ENCODE data around the gene YPEL4. TPM values are rescaled to one million over a fixed set of nuclear protein-coding genes. Genes with fewer than 3 reads are reported as not detected.
"Not testable (repeated sequence)": the region's sequence is repeated elsewhere in the genome, so short reads cannot be mapped to it uniquely, and the experiment has no call there.

The YPEL4 gene
- total RNA-seq, 2 donors from 2014 or later: 0.33 to 1.3 TPM

DNA sequence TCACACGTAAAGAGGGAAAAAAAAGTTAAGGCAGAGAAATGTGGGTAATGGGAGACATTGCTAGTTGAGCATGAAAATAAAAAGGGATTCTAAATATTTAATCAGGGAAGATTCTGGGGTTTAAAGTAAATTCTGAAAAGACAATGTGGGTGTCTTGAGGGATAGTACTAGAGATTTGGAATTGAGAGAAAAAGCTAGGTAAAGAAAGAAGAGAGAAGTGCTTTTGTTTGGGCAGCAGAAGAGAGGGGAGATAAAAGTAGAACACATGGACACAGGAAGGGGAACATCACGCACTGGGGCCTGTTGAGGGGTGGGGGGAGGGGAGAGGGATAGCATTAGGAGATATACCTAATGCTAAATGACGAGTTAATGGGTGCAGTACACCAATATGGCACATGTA, 3.5 kb upstream of the YPEL4 start:
- intact Hi-C loops (cut with DNase I): no loop called here
- DNase-seq (ENCODE audit: low spot score): no peak

DNA sequence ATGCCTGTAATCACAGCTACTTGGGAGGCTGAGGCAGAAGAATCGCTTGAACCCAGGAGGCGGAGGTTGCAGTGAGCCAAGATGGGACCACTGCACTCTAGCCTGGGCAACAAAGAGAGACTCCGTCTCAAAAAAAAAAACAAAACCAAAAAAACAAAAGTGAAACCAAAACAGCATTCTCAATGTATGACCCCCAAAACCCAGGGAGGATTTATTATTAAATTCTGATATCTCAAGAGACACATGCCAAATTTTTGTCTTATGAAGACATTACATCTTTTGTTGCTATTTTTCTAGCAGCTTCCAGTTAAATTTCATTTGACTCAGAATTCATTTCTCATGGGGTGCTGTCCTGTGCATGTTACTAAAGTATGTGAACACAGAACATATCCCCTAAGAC, 3.0 kb upstream of the YPEL4 start:
- no peak for DNase-seq (ENCODE audit: low spot score)
- intact Hi-C loops (cut with DNase I): no loop called here

DNA sequence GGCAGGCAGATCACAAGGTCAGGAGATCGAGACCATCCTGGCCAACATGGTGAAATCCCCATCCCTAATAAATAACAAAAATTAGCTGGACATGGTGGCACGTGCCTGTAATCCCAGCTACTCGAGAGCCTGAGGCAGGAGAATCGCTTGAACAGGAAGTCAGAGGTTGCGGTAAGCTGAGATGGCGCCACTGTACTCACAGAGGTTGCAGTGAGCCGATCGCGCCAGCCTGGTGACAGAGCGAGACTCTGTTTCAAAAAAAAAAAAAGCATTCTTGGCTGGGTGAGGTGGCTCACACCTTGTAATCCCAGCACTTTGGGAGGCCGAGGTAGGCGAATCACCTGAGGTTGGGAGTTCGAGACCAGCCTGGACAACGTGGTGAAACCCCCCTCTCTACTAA, 2.5 kb upstream of the YPEL4 start:
- intact Hi-C loops (cut with DNase I): not testable (repeated sequence)

DNA sequence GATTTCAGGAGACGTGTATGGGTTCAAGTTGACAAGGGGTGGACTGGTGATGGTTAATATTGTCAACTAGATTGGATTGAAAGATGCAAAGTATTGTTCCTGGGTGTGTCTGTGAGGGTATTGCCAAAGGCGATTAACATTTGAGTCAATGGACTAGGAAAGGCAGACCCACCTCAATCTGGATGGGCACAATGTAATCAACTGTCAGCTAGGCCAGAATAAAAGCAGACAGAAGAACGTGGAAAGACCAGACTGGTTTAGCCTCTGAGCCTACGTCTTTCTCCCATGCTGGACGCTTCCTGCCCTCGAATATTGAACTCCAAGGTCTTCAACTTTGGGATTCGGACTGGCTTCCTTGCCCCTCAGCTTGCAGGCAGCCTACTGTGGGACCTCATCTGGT, 1.7 kb upstream of the YPEL4 start:
- intact Hi-C loops (cut with DNase I): no loop called here
- DNase-seq (ENCODE audit: low spot score): no peak

More for the DNA sequence above, 2.5 kb upstream of the YPEL4 start:
- DNase-seq (ENCODE audit: low spot score): not testable (repeated sequence)

DNA sequence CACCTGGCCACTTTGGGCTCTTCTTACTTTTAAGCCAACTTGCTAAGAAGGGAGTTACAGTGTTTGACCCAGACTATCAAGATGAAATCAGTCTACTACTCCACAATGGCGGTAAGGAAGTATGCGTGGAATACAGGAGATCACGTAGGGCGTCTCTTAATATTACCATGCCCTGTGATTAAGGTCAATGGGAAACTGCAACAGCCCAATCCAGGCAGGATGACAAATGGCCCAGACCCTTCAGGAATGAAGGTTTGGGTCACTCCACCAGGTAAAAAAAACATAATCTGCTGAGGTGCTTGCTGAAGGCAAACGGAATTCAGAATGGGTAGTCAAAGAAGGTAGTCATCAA, 1.0 kb upstream of the YPEL4 start:
- intact Hi-C loops (cut with DNase I): no loop called here

DNA sequence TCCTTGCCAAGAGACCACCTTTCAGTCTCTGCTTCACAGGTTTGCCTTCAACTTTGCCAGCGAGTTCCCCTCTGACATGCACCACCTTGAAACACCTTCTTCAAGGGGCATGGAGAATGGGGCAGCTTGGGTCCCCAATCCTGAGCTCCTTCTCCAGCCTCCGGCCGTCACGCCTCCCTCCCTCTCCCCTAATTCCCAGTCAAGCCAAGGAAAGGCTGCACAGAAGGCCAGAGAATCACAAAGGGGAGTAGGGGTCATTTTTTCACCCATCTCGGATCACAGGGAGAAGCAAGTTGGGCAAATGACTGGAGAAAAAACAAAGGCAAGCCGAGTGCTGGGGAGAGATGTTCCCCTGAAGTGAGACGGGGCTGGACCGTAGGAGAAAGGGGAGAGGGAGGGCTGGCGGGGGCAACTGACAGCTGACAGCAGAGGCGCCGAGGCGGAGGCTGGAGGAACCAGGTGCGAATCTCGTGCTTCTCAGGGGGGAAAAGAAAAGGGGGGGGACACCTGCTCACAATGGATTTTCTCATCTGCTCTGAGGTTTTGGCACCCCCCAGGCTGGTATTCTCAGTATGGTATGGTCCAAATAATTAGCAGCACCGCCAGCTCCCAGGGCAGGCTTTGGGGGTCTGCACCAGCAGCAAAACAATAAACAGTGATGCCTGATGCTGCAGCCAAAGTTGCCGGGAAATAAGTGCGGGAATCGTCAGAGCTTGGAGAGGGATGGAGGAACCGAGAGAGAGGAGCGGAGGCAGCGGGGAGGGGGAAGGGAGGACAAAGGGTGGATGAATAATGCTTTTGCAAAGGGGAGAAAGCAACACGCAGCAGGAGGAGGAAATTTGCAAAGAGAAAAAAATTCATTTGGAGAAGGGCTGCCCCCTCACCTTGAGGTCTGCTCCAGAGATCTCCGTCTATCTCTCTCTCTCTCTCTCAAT, 644 bp downstream of the YPEL4 start:
- intact Hi-C loops (cut with DNase I): loop anchor here in 1 of 2 donors (10.0 kb wide), 1 partner anchor 194 kb away; no protein-coding TSS in a partner anchor
- DNase-seq (ENCODE audit: low spot score): no peak

More for the DNA sequence above, 1.0 kb upstream of the YPEL4 start:
- DNase-seq (ENCODE audit: low spot score): no peak

DNA sequence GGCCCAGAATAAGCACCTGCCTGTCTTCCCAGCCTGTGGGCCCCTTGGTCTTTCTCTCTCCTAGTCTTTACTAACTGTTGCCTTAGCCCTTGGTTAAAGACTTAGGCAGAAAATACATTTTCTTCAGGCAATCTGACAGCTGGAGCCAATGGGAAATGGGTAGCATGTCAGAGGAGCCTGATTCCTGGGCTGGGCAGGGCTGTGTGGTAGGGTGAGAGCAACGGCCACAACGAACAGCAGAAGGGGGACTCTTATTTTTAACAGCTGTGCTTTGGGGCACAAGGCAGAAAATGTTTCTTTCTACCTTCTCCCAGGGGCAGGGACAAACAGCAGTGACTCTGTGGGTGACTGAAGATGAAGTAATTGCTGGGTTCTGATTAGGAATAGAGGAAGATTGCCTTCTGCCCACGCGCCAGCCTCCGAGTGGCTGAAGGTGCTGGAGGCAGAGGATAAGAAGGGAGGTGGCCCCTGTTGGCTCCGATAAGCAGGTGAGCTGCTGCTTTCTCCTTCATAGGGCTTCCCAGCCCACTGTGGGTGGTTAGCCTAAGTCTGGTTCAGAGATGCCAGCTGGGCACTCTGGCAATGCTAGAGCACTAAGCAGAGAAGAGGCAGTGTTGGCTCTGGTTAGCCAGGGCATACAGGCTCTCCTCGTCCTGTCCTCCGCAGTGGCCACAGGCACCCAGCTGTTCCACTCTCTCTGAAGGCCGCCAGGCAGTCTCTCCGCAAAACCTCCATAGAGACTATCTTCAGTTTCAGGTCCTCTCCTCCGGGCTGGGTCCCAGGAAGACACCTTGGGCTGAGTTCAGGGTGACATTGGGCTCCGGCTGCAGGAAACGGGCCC, 1.5 kb downstream of the YPEL4 start:
- intact Hi-C loops (cut with DNase I): loop anchor here (2.0 to 10.0 kb wide), 2 partner anchors 81 to 193 kb away; partner anchors contain the start of gene UBE2L6 (in 1 of the 2)
- no peak for DNase-seq (ENCODE audit: low spot score)

DNA sequence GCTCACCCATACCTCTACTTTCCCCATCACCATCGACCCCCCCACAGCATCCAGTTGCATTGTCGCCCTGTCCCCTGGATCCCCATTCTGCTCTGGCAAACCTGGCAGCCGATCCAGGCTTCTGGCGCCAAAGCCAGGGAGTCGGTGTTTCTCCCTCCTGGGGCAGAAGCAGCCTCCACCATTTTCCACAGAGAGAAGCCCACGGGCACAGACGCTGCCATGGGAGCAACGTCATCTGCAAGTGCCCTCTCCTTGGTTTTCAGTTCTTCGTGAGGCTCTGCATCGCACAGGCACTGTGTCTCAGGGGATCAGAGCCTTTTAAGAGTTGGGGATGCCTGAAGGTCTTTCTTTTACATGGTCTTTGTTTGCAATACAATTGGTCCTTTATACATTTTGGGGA, 2.3 kb downstream of the YPEL4 start:
- no peak for DNase-seq (ENCODE audit: low spot score)
- intact Hi-C loops (cut with DNase I): loop anchor here (2.0 to 10.0 kb wide), 2 partner anchors 81 to 193 kb away; partner anchors contain the start of gene UBE2L6 (in 1 of the 2)

DNA sequence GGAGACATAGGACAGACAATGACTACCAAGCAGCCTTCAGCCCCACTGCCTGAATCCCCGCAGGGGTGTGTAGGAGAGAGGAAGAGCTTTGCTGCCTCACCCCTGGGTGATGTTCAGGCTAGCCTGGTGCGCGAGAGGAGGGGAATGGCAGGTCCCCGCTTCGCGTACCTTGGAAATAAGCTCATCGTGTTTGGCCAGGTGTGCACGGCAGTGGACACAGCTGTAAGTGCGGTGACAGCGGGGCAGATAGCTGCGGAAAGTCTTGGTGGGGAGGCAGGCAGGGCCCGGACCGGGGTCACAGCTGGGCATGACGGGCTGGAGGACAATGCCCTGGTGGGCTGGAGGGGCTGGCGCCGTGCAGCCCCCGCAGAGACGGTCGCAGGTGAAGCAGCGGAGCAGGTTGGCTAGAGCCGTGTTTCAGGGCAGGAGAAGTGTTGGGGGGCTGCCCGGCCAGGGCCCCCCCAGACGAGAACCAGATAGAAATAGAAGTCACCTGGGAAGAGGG, 2.9 kb downstream of the YPEL4 start:
- intact Hi-C loops (cut with DNase I): loop anchor here (2.0 to 10.0 kb wide), 2 partner anchors 80 to 192 kb away; partner anchors contain the start of gene UBE2L6 (in 1 of the 2)
- no peak for DNase-seq (ENCODE audit: low spot score)

DNA sequence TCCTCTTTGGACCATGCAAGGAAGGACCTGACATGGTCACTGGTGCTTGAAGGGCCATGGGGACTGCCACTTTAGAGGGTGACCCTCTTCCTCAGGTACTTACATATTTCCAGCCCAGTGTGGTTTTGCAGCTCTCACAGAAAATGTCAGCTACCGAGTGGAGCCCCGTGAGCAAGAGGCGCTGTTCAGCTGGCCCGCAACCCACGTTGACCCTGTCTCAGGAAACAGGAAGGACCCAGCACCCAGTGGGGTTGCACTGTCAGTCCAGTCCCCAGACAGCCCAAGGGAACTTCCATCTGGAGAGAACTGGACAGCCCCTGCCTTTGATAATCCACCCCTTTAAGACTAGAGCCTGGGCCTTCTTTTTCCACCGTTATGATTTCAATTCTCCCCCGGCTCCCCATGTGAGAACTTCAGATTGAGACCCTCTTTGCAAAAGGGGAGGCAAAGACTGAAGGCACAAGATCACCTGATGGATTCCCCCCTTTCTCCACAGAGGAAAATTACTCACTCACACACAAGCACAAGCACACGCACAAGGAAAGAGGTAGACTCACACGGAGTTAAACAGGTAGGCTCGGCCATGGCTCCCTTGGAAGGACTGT, 3.4 kb downstream of the YPEL4 start:
- DNase-seq (ENCODE audit: low spot score): no peak
- intact Hi-C loops (cut with DNase I): loop anchor here (2.0 to 10.0 kb wide), 2 partner anchors 79 to 191 kb away; partner anchors contain the start of gene UBE2L6 (in 1 of the 2)

DNA sequence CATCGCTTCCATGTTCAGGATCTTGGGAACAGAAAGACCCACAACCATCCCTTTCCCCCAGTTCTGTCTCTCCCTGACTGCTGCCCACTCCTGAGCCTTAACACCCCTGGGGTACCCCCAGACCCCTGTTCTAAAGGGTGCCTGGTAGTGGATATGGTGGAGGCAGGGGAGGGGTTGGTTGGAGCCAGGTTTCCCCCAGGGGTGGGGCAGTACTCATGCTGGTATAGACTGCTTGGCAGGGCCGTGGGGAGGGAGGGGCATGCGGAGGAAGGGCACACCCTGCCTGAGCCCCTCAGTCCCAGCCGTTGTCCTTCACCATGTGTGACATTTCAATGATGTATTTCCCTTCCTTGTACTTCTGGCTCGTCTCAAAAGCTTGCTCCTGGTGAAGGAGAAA, 4.0 kb downstream of the YPEL4 start:
- intact Hi-C loops (cut with DNase I): loop anchor here (2.0 to 10.0 kb wide), 2 partner anchors 79 to 191 kb away; partner anchors contain the start of gene UBE2L6 (in 1 of the 2)
- no peak for DNase-seq (ENCODE audit: low spot score)

DNA sequence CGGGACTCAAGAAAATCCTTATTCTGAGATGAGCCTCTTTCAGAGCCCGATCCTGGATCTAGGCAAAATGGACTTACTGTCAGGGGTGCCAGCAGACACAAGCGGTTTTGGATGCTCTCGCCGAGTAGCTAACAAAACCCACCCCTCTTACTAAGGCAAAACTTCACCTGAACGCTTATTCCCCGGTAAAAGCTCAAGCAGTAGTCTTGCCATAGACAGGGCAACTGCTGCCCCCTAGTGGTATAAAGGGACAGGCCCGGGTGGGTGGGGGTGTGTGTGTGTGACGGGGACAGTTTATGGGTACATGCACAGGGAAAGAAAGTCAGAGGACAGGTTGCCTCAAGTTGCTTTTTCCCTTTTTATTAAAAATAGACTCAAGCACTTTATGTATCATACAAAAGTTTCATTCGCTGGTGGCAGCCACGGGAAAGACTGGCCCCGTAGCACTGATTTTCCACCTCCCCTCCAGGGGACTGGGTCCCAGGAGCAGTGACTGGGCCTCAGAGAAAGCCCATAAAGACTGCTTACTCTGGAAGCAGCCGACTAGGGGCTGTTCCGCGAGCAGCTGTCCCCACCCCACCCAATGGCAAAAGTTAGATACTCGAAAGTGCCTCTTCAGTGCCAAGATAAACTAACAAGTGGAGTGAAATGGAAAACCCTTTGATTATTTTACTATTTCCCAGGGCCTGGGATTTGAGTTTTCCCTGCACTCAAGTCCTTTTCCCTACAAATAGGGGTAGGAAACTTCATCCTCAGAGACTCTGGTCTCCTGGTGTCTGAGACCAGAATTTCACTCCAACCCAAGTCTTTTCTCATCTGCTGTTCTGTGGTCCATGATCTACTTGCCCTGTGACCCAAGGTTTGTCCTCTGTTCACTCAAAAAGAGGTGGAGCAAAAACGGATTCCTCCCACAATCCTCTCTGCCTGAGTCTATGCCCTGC, 4.7 kb downstream of the YPEL4 start:
- peak; percentile 91 for DNase-seq (ENCODE audit: low spot score)
- intact Hi-C loops (cut with DNase I): loop anchor here in 1 of 2 donors (5.0 to 10.0 kb wide), 2 partner anchors 78 to 190 kb away; partner anchors contain the start of gene UBE2L6

DNA sequence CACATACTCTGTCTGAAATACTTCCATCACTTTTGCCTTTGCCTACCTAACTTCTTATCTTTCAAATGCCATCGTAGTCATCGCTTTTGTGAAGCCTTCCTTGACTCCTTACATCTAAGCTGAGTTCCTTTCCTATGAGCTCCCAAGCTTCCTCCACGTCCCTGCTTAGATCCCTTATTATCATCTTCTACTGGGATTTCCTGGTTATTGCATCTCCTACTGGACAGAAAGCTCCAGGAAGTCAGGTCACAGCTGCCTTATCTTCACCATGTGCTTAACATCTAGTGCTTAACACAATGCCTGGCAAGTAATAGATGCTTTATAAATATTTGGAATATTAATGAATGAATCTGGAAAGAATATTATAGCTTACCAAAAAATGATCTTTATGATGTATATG, 5.9 kb downstream of the YPEL4 start:
- intact Hi-C loops (cut with DNase I): loop anchor here in 1 of 2 donors (5.0 to 10.0 kb wide), 2 partner anchors 77 to 189 kb away; partner anchors contain the start of gene UBE2L6
- DNase-seq (ENCODE audit: low spot score): no peak

DNA sequence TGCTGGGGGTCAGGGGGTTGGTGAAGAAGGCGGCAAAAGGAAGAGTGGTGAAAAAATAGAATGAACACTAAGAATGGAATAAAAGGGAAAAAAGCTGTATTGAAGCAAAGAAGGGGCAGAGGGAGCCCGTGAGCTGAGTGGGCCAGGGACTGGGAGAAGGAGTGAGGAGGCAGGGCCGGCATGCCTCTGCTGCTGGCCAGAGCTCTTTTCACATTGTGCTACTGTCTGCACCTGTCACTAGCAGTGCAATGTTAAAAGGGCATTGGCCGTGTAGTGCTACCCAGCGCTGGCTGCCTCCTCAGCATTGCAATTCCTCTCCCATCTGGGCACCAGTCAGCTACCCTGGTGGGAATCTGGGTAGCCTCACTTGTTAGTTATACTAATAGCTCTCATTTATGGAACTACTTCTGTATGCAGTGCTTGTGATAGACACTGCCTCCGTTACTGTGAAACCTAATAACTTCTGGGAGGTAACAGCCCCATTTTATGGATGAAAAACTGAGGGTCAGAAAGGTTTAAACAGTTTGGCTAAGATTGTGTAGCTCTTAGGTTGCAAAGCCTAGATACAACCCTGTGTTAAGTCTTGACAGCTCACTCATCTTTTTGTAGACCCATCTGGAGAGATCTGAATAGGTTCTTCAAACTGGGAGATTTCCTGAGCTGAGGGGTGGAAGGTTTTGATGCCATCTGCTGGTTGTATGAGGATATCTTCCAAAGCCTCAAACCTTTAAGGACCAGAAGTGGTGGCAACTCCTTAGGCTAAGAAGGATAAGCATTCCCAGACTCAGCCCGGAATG, 8.5 kb downstream of the YPEL4 start:
- DNase-seq (ENCODE audit: low spot score): no peak
- intact Hi-C loops (cut with DNase I): loop anchor here in 1 of 2 donors (5.0 to 10.0 kb wide), 2 partner anchors 74 to 186 kb away; partner anchors contain the start of gene UBE2L6

DNA sequence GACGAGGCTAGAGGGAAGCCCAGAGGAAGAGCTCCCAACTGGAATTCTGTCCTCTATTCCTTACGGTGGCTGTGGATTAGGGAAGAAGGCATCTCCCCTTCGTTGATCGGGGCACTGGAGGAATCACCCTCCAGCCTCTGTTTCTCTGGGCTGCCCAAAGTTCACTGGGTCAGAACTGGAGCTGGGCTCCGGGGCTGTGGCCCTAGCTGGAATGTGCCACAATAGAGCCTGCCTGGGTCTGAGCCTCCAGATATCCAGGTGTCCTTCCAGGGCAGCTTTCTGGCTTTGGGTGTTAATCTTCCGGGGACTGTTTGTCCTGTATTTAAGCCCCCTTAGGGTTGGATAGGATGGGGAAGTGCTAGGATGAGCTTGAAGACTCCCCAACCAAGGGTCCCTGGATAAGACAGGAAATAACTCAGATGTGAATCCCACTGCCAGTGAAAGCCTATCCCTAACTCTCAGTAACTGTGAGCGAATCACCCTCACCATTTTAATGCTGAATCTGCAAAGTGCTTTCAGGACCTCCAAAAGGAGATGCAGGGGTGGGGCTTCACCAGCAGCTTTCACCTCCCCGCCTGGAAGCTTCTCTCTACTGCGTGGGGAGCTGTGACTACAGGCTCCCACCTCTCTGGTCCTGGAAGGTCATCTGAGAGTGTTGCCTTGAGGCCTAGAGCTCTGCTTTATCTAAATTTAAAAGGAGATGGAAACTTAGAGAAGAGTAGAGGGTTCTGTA, 9.5 kb downstream of the YPEL4 start:
- intact Hi-C loops (cut with DNase I): loop anchor here in 1 of 2 donors (5.0 to 10.0 kb wide), 2 partner anchors 73 to 185 kb away; partner anchors contain the start of gene UBE2L6
- no peak for DNase-seq (ENCODE audit: low spot score)

Measured in posterior vena cava (tissue), 2 donors.